ENCODE measurements around the gene RPA3. TPM values are rescaled to one million over a fixed set of nuclear protein-coding genes. Genes with fewer than 3 reads are reported as not detected.

Gene RPA3
- total RNA-seq, 3 donors from 2014 or later (not counting 1 experiment from before 2014, with no cell fraction given): 14.2 to 25.9 (median 22.6) TPM

DNA sequence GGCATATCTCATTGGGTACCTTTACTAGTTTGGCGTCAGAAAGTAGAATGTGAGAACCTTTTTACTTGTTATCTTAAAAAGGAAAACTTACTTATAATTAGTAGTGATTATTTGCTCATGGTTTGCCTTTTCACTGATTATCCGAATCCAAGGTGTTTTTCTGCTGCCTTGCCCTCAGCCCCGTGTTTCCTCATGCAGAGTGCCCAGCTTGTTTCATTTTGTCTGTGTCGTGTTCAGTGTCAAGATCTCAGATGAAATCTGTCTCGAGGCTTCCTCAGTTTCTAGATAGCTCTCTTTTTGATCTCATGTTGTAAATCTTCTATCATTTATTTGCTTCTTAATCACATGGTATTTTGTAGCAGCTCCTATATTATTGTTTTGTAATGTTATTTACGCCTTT is 30.1 kb downstream of the RPA3 start:
- TF ChIP-seq, protein P1, sequence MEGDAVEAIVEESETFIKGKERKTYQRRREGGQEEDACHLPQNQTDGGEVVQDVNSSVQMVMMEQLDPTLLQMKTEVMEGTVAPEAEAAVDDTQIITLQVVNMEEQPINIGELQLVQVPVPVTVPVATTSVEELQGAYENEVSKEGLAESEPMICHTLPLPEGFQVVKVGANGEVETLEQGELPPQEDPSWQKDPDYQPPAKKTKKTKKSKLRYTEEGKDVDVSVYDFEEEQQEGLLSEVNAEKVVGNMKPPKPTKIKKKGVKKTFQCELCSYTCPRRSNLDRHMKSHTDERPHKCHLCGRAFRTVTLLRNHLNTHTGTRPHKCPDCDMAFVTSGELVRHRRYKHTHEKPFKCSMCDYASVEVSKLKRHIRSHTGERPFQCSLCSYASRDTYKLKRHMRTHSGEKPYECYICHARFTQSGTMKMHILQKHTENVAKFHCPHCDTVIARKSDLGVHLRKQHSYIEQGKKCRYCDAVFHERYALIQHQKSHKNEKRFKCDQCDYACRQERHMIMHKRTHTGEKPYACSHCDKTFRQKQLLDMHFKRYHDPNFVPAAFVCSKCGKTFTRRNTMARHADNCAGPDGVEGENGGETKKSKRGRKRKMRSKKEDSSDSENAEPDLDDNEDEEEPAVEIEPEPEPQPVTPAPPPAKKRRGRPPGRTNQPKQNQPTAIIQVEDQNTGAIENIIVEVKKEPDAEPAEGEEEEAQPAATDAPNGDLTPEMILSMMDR (IDR thresholded peaks at IDR 0.05): no peak
- H3K36me3 Mint-ChIP-seq: no peaks in the 10 kb centered on the region
- no peaks in the 10 kb centered on the region for H3K27me3 ChIP-seq (ENCODE audit: control insufficient read depth, insufficient read depth, low read length)
- peak overlapping the region in 1 of 2 donors; percentile 30 for H3K27ac Mint-ChIP-seq
- H3K4me3 ChIP-seq (ENCODE audit: low read length): no peak overlapping the region
- H3K27ac ChIP-seq (ENCODE audit: low read length): no peak overlapping the region
- no peaks in the 10 kb centered on the region for H3K36me3 ChIP-seq (ENCODE audit: control insufficient read depth, insufficient read depth, low read length)
- WGBS (ENCODE audit: insufficient coverage): 40% methylated on average over 4 of the region's 6 CpGs
- H3K9me3 Mint-ChIP-seq: no peaks in the 10 kb centered on the region
- H3K4me3 Mint-ChIP-seq: no peak overlapping the region
- H3K4me1 Mint-ChIP-seq: peaks cover 15 to 31% of the 10 kb centered on the region in 2 donors
- no peaks in the 10 kb centered on the region for H3K9me3 ChIP-seq (ENCODE audit: control insufficient read depth, insufficient read depth, low read length)
- DNase-seq (no peak), ATAC-seq (no peak)
- intact Hi-C loops (cut with micrococcal nuclease): loop anchor here (10.0 kb wide), 1 partner anchor 436 kb away; no protein-coding TSS in a partner anchor
- no peaks in the 10 kb centered on the region for H3K4me1 ChIP-seq (ENCODE audit: control insufficient read depth, insufficient read depth, low read length)
- no peaks in the 10 kb centered on the region for H3K27me3 Mint-ChIP-seq (ENCODE audit: low read depth in 2 of 2)

DNA sequence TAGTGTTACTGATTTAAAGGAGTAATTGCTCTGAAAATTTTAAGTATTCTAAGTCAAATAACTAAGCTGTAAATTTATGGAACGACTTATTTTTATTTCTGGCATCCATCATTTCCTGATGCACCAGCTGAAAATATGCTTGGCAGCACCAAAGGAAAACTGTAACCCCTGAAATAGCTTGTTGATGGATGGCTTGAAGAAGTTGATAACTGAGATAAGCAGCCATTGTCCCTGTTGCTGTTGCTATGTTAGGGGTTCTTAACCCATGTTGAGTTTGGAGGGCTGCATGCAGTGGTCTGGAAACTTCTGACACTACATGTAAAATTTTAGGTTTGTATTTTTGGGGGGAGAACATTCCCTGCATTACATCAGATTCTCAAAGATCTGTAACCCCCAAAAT is 30.6 kb downstream of the RPA3 start:
- 40% methylated on average over 1 of the region's 1 CpG for WGBS (ENCODE audit: insufficient coverage)
- H3K4me1 ChIP-seq (ENCODE audit: control insufficient read depth, insufficient read depth, low read length): no peaks in the 10 kb centered on the region
- Mint-ChIP-seq H3K9me3 (no peaks in the 10 kb centered on the region), H3K27me3 (ENCODE audit: low read depth in 2 of 2) (no peaks in the 10 kb centered on the region), H3K4me3 (no peak overlapping the region), H3K4me1 (peaks cover 17 to 32% of the 10 kb centered on the region in 2 donors), H3K27ac (peak overlapping the region in 1 of 2 donors; percentile 30), H3K36me3 (no peaks in the 10 kb centered on the region)
- H3K27ac ChIP-seq (ENCODE audit: low read length): no peak overlapping the region
- intact Hi-C loops (cut with micrococcal nuclease): loop anchor here (10.0 kb wide), 1 partner anchor 437 kb away; no protein-coding TSS in a partner anchor
- no peaks in the 10 kb centered on the region for H3K27me3 ChIP-seq (ENCODE audit: control insufficient read depth, insufficient read depth, low read length)
- no peak overlapping the region for H3K4me3 ChIP-seq (ENCODE audit: low read length)
- H3K36me3 ChIP-seq (ENCODE audit: control insufficient read depth, insufficient read depth, low read length): no peaks in the 10 kb centered on the region
- TF ChIP-seq, protein P1 (IDR thresholded peaks at IDR 0.05): no peak
- no peak for ATAC-seq
- no peaks in the 10 kb centered on the region for H3K9me3 ChIP-seq (ENCODE audit: control insufficient read depth, insufficient read depth, low read length)
- no peak for DNase-seq

DNA sequence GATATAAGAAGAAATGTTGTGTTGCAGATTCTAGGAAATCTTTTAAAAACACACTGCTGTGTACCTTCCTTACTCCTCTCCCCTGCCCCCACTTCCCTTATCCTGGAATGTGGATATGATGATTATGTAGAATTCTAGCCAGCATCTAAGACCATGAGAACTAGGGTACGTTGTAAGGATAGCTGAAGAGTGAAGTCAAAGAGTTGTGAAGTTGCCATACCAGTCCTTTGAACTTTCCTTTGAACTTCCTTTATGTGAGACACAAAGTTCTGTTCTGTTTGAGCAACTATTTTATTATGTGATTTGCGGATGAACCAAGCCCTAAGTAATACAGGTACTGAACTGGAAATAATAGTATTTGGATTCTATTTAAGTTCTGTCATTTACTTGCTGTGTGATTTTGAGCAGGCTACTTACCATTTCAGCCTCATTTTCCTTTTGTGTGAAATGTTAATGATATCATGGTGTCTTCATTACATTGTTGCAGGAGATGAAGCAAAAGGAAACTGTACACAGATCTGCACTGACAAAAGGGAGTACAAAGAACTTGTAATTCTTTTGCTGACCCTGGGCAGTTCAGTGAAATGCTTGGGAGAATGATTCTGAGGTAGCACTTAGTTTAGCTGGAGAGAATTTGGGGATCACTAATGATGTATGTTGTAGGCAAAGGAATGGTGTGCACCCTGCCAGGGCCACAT is 31.4 kb downstream of the RPA3 start:
- H3K4me3 ChIP-seq (ENCODE audit: low read length): no peak overlapping the region
- intact Hi-C loops (cut with micrococcal nuclease): loop anchor here (10.0 kb wide), 1 partner anchor 438 kb away; no protein-coding TSS in a partner anchor
- no peaks in the 10 kb centered on the region for H3K27me3 ChIP-seq (ENCODE audit: control insufficient read depth, insufficient read depth, low read length)
- ATAC-seq: no peak
- TF ChIP-seq, protein P1 (IDR thresholded peaks at IDR 0.05): no peak
- no peak for DNase-seq
- H3K27ac Mint-ChIP-seq: peak overlapping the region in 1 of 2 donors; percentile 25
- H3K9me3 Mint-ChIP-seq: no peaks in the 10 kb centered on the region
- H3K4me3 Mint-ChIP-seq: no peak overlapping the region
- H3K4me1 ChIP-seq (ENCODE audit: control insufficient read depth, insufficient read depth, low read length): no peaks in the 10 kb centered on the region
- H3K36me3 Mint-ChIP-seq: no peaks in the 10 kb centered on the region
- no peaks in the 10 kb centered on the region for H3K9me3 ChIP-seq (ENCODE audit: control insufficient read depth, insufficient read depth, low read length)
- H3K4me1 Mint-ChIP-seq: peaks cover 20 to 35% of the 10 kb centered on the region in 2 donors
- no peaks in the 10 kb centered on the region for H3K27me3 Mint-ChIP-seq (ENCODE audit: low read depth in 2 of 2)
- H3K36me3 ChIP-seq (ENCODE audit: control insufficient read depth, insufficient read depth, low read length): no peaks in the 10 kb centered on the region
- no peak overlapping the region for H3K27ac ChIP-seq (ENCODE audit: low read length)
- WGBS (ENCODE audit: insufficient coverage): 95% methylated on average over 2 of the region's 2 CpGs
